Measurements from ENCODE around the gene MSLN. TPM values are rescaled to one million over a fixed set of nuclear protein-coding genes. Genes with fewer than 3 reads are reported as not detected.

MSLN gene
- total RNA-seq, 2 experiments from 2014 or later, result not detected

DNA sequence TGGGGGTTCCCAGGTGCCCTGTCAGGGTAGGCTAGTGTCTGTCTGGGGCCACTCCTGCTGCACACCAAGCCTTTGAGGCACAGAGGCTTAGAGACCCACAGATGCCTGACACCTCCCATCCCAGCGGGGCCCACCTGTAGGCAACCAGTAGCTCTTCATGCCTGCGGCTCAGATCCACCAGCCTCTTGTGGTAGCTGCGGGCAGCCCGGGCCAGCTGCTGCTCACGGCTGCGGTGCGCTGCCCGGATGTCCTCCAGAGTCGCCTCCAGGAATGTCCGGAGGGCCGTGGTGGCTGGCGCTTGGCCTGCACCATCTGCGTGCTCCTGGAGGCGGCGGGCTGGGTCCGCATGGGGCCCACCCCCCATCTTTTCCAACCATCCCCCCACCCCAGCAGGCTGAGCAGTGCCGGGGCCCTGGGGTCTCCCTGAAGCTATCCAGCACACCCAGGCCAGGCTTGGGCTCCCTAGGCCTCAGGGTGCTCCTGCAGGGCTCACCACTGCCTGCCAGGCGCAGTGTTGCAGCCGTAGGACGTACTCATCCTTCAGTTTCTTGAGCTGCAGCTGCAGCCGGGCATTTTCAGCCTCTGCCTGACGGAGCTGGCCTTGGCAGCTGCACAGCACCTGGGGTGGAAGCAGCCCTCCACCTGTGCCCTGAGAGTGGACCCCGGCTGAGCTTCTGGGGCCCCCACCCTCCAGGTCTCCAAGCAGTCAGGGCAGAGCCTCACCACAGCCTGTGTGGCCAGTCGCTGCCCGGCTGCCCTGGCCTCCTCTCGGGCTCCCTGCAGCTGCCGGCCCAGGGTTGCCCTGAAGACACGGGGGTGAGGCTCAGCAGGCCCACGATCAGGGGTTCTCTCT, 36.1 kb upstream of the MSLN start:
- ChIA-PET CTCF (interaction anchor here (0.6 to 2.3 kb wide), 6 partner anchors 9 to 558 kb away, joined by 3 to 12 read pairs (median 4); partner anchors contain the start of gene METRN), POLR2A (interaction anchor here (1.3 to 3.2 kb wide), 2 partner anchors 9 to 12 kb away, joined by 5 to 9 read pairs; no protein-coding TSS in a partner anchor)
- Mint-ChIP-seq H3K9me3 (no peaks in the 10 kb centered on the region), H3K36me3 (no peaks in the 10 kb centered on the region), H3K4me1 (ENCODE audit: low read depth) (peaks cover 8% of the 10 kb centered on the region), H3K27ac (no peak overlapping the region), H3K4me3 (no peak overlapping the region), H3K27me3 (no peaks in the 10 kb centered on the region)
- DNase-seq, result no peak
- intact Hi-C loops (cut with micrococcal nuclease), result no loop called here

GRCh38 chr16:725041-725376, 35.5 kb upstream of the MSLN start:
- Mint-ChIP-seq H3K36me3 (no peaks in the 10 kb centered on the region), H3K4me1 (ENCODE audit: low read depth) (peaks cover 4% of the 10 kb centered on the region), H3K9me3 (no peaks in the 10 kb centered on the region), H3K27ac (no peak overlapping the region), H3K4me3 (no peak overlapping the region), H3K27me3 (no peaks in the 10 kb centered on the region)
- ChIA-PET POLR2A (interaction anchor here (1.3 to 3.2 kb wide), 2 partner anchors 9 to 11 kb away, joined by 5 to 9 read pairs; no protein-coding TSS in a partner anchor), CTCF (interaction anchor here (0.6 to 2.3 kb wide), 5 partner anchors 8 to 557 kb away, joined by 3 to 12 read pairs (median 4); partner anchors contain the start of gene METRN)
- DNase-seq, result no peak
- intact Hi-C loops (cut with micrococcal nuclease), result no loop called here

DNA sequence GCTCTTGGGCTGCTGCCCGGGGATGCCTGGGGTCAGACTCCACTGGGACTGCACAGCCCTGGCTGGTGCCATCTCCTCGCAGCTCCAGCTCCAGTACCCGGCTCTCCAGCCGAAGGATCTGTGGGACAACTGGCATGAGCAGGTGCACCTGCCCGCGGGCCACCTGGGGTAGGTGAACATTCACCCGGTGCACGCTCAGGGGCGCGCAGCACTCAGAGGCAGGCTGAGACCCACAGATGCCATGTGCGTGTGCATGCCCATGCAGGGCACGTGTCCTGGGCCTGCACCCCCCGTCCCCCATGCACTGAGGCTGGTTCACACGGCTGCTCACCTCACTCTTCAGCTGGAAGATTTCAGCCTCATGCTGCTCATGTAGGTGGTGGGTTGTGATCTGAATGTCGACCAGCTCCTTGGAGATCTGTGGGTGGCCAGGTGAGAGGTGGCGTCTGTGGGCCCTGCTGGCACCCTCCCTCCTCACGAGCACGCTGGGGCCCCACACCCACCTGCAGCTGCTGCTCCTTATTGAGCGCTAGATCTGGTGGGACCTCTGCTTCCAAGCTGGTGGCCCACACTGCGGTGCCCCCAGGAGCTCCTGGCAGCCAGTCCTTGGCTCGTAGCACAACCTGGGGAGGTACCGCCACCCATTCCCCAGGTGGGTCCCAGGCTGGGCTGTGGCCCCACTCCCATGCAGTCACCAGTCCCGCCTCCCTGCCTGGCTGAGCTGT, 34.9 kb upstream of the MSLN start:
- no peaks in the 10 kb centered on the region for H3K36me3 Mint-ChIP-seq
- H3K27ac Mint-ChIP-seq, result no peak overlapping the region
- H3K4me3 Mint-ChIP-seq, result no peak overlapping the region
- H3K27me3 Mint-ChIP-seq, result no peaks in the 10 kb centered on the region
- ChIA-PET POLR2A (interaction anchor here (1.1 to 3.2 kb wide), 3 partner anchors 10 to 30 kb away, joined by 3 to 9 read pairs (median 5); no protein-coding TSS in a partner anchor), CTCF (interaction anchor here (1.5 to 2.3 kb wide), 4 partner anchors 10 to 16 kb away, joined by 5 to 12 read pairs (median 8); partner anchors contain the start of genes CIAO3 and METRN)
- intact Hi-C loops (cut with micrococcal nuclease), result no loop called here
- H3K4me1 Mint-ChIP-seq (ENCODE audit: low read depth), result no peaks in the 10 kb centered on the region
- DNase-seq, result no peak
- H3K9me3 Mint-ChIP-seq, result no peaks in the 10 kb centered on the region

DNA sequence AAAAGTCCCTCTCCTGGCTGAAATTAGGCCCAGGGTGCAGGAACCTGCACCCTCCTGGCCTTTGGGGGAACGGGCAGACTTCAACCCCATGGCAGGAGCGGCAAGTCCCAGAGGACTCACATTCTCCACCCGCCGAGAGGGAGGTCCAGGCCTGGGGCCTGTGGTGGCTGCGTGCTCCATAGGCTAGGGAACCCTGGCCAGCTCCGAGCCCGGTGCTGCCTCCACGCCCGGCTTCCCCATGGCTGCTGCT, 34.4 kb upstream of the MSLN start:
- ChIA-PET CTCF (interaction anchor here (1.5 to 2.3 kb wide), 4 partner anchors 10 to 15 kb away, joined by 5 to 12 read pairs (median 8); partner anchors contain the start of genes CIAO3 and METRN), POLR2A (interaction anchor here (0.6 to 3.2 kb wide), 3 partner anchors 10 to 30 kb away, joined by 3 to 9 read pairs (median 3); no protein-coding TSS in a partner anchor)
- no peak for DNase-seq
- Mint-ChIP-seq H3K9me3 (no peaks in the 10 kb centered on the region), H3K27me3 (no peaks in the 10 kb centered on the region), H3K4me3 (no peak overlapping the region), H3K27ac (no peak overlapping the region), H3K4me1 (ENCODE audit: low read depth) (no peaks in the 10 kb centered on the region), H3K36me3 (no peaks in the 10 kb centered on the region)
- intact Hi-C loops (cut with micrococcal nuclease), result no loop called here

- Mint-ChIP-seq H3K9me3 (no peaks in the 10 kb centered on the region), H3K27me3 (no peaks in the 10 kb centered on the region), H3K4me3 (peak within 1 kb of the TSS; percentile 56), H3K36me3 (no peaks in the 10 kb centered on the region), H3K4me1 (ENCODE audit: low read depth) (no peaks in the 10 kb centered on the region), H3K27ac (no peak within 1 kb of the TSS)
- POLR2A ChIA-PET, result interaction anchor here (0.6 to 3.2 kb wide), 3 partner anchors 11 to 31 kb away, joined by 3 to 9 read pairs (median 3); no protein-coding TSS in a partner anchor
- intact Hi-C loops (cut with micrococcal nuclease), result no loop called here
- CTCF ChIA-PET, result interaction anchor here (1.5 to 2.7 kb wide), 4 partner anchors 9 to 14 kb away, joined by 5 to 11 read pairs (median 8); partner anchors contain the start of genes CIAO3 and METRN
- DNase-seq, result peak; percentile 70
These were observed 33.9 kb upstream of the MSLN start, which contains the start of the genes CCDC78 and HAGHL for GRCh38 chr16:726438-727290. TSS of gene CCDC78 (minus strand) at chr16:726443. CDS start at chr16:726367, 76 bp downstream. TSS of gene HAGHL (plus strand) at chr16:727106. CDS start at chr16:727510, 404 bp downstream.

DNA sequence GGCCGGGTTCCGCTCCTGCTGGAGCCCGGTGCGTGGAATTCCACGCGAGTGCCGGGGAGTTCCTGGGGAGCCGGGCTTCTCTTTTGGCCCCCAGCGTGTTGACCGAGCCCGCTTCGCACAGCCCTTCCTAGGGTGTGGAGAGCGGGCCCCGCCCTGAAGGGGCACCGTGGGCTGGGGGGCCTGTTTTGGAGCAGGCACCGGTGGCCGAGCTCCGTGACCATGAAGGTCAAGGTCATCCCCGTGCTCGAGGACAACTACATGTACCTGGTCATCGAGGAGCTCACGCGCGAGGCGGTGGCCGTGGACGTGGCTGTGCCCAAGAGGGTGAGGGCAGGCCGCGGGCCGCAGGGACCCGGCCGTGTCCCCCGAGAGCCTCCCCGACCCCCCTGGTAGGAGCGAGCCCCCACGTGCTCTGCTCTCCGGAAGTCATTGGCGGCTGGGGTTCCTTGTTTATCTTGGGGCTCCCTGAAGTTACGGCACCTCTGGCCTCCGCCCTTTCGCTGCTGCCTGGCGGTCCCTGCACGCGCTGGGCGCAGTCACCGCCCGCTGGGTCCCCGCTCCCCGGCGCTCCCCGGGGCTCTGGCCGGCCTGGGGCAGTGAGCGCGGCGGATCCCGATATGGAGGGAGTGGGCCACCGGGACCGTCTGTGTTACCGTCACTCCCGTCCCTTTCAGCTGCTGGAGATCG, 33.1 kb upstream of the MSLN start:
- ChIA-PET POLR2A (interaction anchor here (1.6 to 3.2 kb wide), 3 partner anchors 12 to 61 kb away, joined by 5 to 9 read pairs (median 8); partner anchors contain the start of genes CHTF18, CIAO3 and RPUSD1), CTCF (interaction anchor here (0.9 to 5.5 kb wide), 3 partner anchors 7 to 58 kb away, joined by 3 to 33 read pairs (median 11); partner anchors contain the start of genes ANTKMT and METRN)
- Mint-ChIP-seq H3K4me1 (ENCODE audit: low read depth) (no peaks in the 10 kb centered on the region), H3K4me3 (peak overlapping the region; percentile 48), H3K27ac (no peak overlapping the region), H3K27me3 (no peaks in the 10 kb centered on the region), H3K9me3 (no peaks in the 10 kb centered on the region), H3K36me3 (no peaks in the 10 kb centered on the region)
- intact Hi-C loops (cut with micrococcal nuclease), result no loop called here
- no peak for DNase-seq

DNA sequence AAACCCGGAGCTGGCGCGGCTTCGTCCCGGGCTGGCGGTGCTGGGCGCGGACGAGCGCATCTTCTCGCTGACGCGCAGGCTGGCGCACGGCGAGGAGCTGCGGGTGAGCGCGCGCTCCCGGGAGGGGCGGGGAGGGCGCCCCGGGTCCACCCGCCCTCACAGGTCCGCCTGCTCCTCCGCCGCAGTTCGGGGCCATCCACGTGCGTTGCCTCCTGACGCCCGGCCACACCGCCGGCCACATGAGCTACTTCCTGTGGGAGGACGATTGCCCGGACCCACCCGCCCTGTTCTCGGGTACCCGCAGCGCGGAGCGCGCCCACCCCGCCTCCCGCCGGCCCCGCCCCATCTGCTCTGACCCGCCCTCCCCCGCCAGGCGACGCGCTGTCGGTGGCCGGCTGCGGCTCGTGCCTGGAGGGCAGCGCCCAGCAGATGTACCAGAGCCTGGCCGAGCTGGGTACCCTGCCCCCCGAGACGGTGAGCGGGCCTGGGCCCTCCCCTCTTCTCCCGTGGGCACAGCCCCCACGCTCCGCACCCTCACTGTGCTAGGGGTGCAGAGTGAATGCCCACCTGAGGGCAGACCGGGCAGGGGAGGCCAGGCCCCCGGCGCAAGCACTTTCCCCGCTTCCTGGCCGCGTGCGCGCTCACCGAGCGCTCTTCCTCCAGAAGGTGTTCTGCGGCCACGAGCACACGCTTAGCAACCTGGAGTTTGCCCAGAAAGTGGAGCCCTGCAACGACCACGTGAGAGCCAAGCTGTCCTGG, 32.2 kb upstream of the MSLN start:
- H3K36me3 Mint-ChIP-seq, result no peaks in the 10 kb centered on the region
- no peaks in the 10 kb centered on the region for H3K4me1 Mint-ChIP-seq (ENCODE audit: low read depth)
- H3K27ac Mint-ChIP-seq, result no peak overlapping the region
- peak overlapping the region; percentile 57 for H3K4me3 Mint-ChIP-seq
- ChIA-PET CTCF (interaction anchor here (0.9 to 5.5 kb wide), 3 partner anchors 8 to 57 kb away, joined by 3 to 33 read pairs (median 11); partner anchors contain the start of genes ANTKMT and METRN), POLR2A (interaction anchor here (0.6 to 1.6 kb wide), 4 partner anchors 8 to 60 kb away, joined by 3 to 8 read pairs (median 4); partner anchors contain the start of genes CHTF18, CIAO3, RPUSD1 and STUB1)
- H3K27me3 Mint-ChIP-seq, result no peaks in the 10 kb centered on the region
- H3K9me3 Mint-ChIP-seq, result no peaks in the 10 kb centered on the region
- peak; percentile 72 for DNase-seq
- intact Hi-C loops (cut with micrococcal nuclease), result no loop called here

- no peaks in the 10 kb centered on the region for H3K27me3 Mint-ChIP-seq
- CTCF ChIA-PET, result interaction anchor here (2.7 to 5.5 kb wide), 2 partner anchors 9 to 13 kb away, joined by 11 to 33 read pairs; partner anchors contain the start of genes ANTKMT and METRN
- no peaks in the 10 kb centered on the region for H3K9me3 Mint-ChIP-seq
- H3K4me1 Mint-ChIP-seq (ENCODE audit: low read depth), result no peaks in the 10 kb centered on the region
- intact Hi-C loops (cut with micrococcal nuclease), result no loop called here
- H3K27ac Mint-ChIP-seq, result no peak overlapping the region
- no peaks in the 10 kb centered on the region for H3K36me3 Mint-ChIP-seq
- peak overlapping the region; percentile 57 for H3K4me3 Mint-ChIP-seq
- POLR2A ChIA-PET, result interaction anchor here (0.6 to 1.6 kb wide), 6 partner anchors 7 to 278 kb away, joined by 3 to 8 read pairs (median 3); partner anchors contain the start of genes CHTF18, CIAO3, RPUSD1 and STUB1
- DNase-seq, result no peak
These were observed 31.4 kb upstream of the MSLN start for GRCh38 chr16:728890-729744.

DNA sequence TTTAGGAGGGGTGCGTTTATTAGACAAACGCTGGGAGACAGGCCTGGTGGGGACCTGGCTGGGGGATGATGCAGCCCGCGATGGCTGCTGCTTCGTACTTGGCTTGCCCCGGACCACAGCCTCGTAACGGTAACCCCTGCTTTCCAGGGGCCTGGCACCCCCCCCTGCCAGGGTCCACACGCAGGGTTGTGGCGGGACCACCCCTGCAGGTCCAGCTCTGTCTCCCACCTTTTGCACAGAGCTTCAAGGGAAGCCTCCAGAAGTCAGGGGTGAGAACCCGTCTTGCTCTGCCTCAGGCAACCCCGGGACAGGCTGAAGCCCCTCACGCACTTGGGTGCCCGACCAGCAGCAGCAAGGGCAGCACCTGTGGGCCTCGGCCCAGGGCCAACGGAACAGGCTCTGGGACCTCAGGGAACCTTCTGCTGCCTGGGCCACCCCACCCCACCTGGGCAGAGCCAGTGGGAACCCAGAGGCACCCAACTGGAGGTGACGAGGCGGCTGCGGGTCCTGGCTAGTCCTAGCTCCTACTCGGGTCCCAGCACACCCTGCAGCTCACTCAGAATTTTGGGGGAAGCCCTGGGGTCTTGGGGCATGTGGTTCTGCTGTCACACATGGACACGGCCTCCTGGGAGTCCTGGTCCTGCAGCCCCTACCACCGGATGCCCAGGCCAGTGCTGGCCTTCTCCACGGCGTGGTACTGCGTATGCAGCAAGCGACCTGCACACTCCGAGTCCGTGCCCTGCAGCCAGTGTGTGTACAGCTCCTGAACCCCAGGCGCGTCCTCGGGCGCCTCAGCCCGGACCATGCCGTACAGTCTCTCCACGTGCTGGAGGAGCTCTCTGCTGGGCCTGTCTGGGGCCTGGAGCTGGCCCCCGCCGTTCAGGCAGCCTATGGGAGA, 30.5 kb upstream of the MSLN start:
- Mint-ChIP-seq H3K36me3 (peaks cover 3% of the 10 kb centered on the region), H3K27ac (no peak overlapping the region), H3K9me3 (no peaks in the 10 kb centered on the region), H3K4me3 (no peak overlapping the region), H3K4me1 (ENCODE audit: low read depth) (peaks cover under 1% of the 10 kb centered on the region), H3K27me3 (no peaks in the 10 kb centered on the region)
- intact Hi-C loops (cut with micrococcal nuclease), result no loop called here
- ChIA-PET CTCF (interaction anchor here (5.5 kb wide), 1 partner anchor 10 kb away, joined by 33 read pairs; the partner anchor contains the start of gene ANTKMT), POLR2A (interaction anchor here (0.6 to 1.0 kb wide), 2 partner anchors 14 to 277 kb away, joined by 3 read pairs; no protein-coding TSS in a partner anchor)
- DNase-seq, result no peak

Measured in activated CD4-positive, alpha-beta memory T cell treated with anti-CD3 and anti-CD28 coated beads for 36 hours (primary cell).